ENCODE measurements around the gene MSH2.

Gene MSH2

GRCh38 chr2:47379384-47379783 lies 23.6 kb upstream of the MSH2 start:
- TF ChIP-seq CTCF (IDR thresholded peaks at IDR 0.05; ENCODE audit: low read length) (no peak), EZH2 (IDR thresholded peaks at IDR 0.05; ENCODE audit: borderline replicate concordance, low read length) (no peak)

GRCh38 chr2:47381408-47381807 lies 21.5 kb upstream of the MSH2 start:
- no peak for TF ChIP-seq CTCF (IDR thresholded peaks at IDR 0.05; ENCODE audit: low read length)
- no peak for TF ChIP-seq EZH2 (IDR thresholded peaks at IDR 0.05; ENCODE audit: borderline replicate concordance, low read length)
- Histone ChIP-seq H3K4me3 (ENCODE audit: low read depth, low read length, poor library complexity, severe bottlenecking) (no peak overlapping the region), H2AFZ (ENCODE audit: low read length) (no peak overlapping the region), H3K79me2 (ENCODE audit: insufficient read depth, low read length) (no peaks in the 10 kb centered on the region), H3K27me3 (ENCODE audit: insufficient read depth, low read length) (no peaks in the 10 kb centered on the region), H4K20me1 (ENCODE audit: insufficient read depth, low read length) (no peaks in the 10 kb centered on the region), H3K9me2 (ENCODE audit: low read depth, low read length) (no peaks in the 10 kb centered on the region), H3K4me1 (ENCODE audit: insufficient read depth, low read length, severe bottlenecking) (no peaks in the 10 kb centered on the region), H3K9ac (ENCODE audit: low read length) (no peak overlapping the region), H3K9me3 (ENCODE audit: low read length) (no peaks in the 10 kb centered on the region), H3K27ac (ENCODE audit: low read depth, low read length, poor library complexity, severe bottlenecking) (no peak overlapping the region), H3K4me2 (ENCODE audit: low read length) (no peak overlapping the region), H3K36me3 (ENCODE audit: insufficient read depth, low read length) (no peaks in the 10 kb centered on the region), H3F3A (ENCODE audit: insufficient read depth, low read length) (no peaks in the 10 kb centered on the region)

More at GRCh38 chr2:47379384-47379783, 23.6 kb upstream of the MSH2 start:
- Histone ChIP-seq H3K36me3 (ENCODE audit: insufficient read depth, low read length) (no peaks in the 10 kb centered on the region), H3K27ac (ENCODE audit: low read depth, low read length, poor library complexity, severe bottlenecking) (no peak overlapping the region), H2AFZ (ENCODE audit: low read length) (no peak overlapping the region), H3K79me2 (ENCODE audit: insufficient read depth, low read length) (no peaks in the 10 kb centered on the region), H3K4me2 (ENCODE audit: low read length) (no peak overlapping the region), H3K9ac (ENCODE audit: low read length) (no peak overlapping the region), H3K9me3 (ENCODE audit: low read length) (no peaks in the 10 kb centered on the region), H3F3A (ENCODE audit: insufficient read depth, low read length) (no peaks in the 10 kb centered on the region), H3K9me2 (ENCODE audit: low read depth, low read length) (no peaks in the 10 kb centered on the region), H4K20me1 (ENCODE audit: insufficient read depth, low read length) (no peaks in the 10 kb centered on the region), H3K4me1 (ENCODE audit: insufficient read depth, low read length, severe bottlenecking) (no peaks in the 10 kb centered on the region), H3K27me3 (ENCODE audit: insufficient read depth, low read length) (no peaks in the 10 kb centered on the region), H3K4me3 (ENCODE audit: low read depth, low read length, poor library complexity, severe bottlenecking) (no peak overlapping the region)

GRCh38 chr2:47386551-47386950 lies 16.4 kb upstream of the MSH2 start:
- H3K9ac ChIP-seq (ENCODE audit: low read length), result no peak overlapping the region
- H3F3A ChIP-seq (ENCODE audit: insufficient read depth, low read length), result no peaks in the 10 kb centered on the region
- TF ChIP-seq CTCF (IDR thresholded peaks at IDR 0.05; ENCODE audit: low read length), result no peak
- TF ChIP-seq EZH2 (IDR thresholded peaks at IDR 0.05; ENCODE audit: borderline replicate concordance, low read length), result no peak

More at GRCh38 chr2:47386551-47386950, 16.4 kb upstream of the MSH2 start:
- no peak overlapping the region for H2AFZ ChIP-seq (ENCODE audit: low read length)
- no peaks in the 10 kb centered on the region for H4K20me1 ChIP-seq (ENCODE audit: insufficient read depth, low read length)
- H3K9me3 ChIP-seq (ENCODE audit: low read length), result no peaks in the 10 kb centered on the region
- H3K36me3 ChIP-seq (ENCODE audit: insufficient read depth, low read length), result no peaks in the 10 kb centered on the region
- H3K9me2 ChIP-seq (ENCODE audit: low read depth, low read length), result no peaks in the 10 kb centered on the region
- no peaks in the 10 kb centered on the region for H3K79me2 ChIP-seq (ENCODE audit: insufficient read depth, low read length)
- H3K27me3 ChIP-seq (ENCODE audit: insufficient read depth, low read length), result no peaks in the 10 kb centered on the region
- H3K4me2 ChIP-seq (ENCODE audit: low read length), result no peak overlapping the region
- no peaks in the 10 kb centered on the region for H3K4me1 ChIP-seq (ENCODE audit: insufficient read depth, low read length, severe bottlenecking)
- H3K4me3 ChIP-seq (ENCODE audit: low read depth, low read length, poor library complexity, severe bottlenecking), result no peak overlapping the region
- H3K27ac ChIP-seq (ENCODE audit: low read depth, low read length, poor library complexity, severe bottlenecking), result no peak overlapping the region

All from OCI-LY1 (cell line).